NCI-H2196 (cell line): Measurements from ENCODE around the gene POU6F1.
A peak's percentile ranks its signal among the peaks of the same experiment; 100 is the strongest.
"Not testable (repeated sequence)": the region's sequence is repeated elsewhere in the genome, so short reads cannot be mapped to it uniquely, and the experiment has no call there.

Source experiments
- DNase-seq: peaks from one replicate; lab custom pipeline; 2025; ENCODE audit not compliant: unreplicated experiment; lab: John Stamatoyannopoulos, UW

POU6F1 gene

DNA sequence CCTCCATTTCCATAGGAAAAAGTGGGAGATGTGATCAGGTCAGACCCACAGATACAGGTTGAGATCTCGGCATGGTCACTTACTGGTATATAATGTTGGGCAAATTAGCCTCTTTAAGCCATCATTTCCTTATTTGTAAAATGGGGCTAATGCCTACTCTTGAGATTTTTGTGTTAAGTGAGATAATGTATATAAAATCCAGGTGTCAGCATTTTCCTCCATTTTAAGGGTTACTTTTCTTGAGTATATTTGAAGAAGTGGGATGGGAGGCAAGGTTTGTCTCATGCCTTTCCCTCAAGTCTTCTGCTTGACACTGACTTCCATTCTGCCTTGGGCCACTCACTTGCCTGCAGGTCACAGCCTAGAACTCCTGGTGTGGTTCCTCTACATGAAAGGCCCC lies 10.1 kb upstream of the POU6F1 start:
- no peak for DNase-seq

DNA sequence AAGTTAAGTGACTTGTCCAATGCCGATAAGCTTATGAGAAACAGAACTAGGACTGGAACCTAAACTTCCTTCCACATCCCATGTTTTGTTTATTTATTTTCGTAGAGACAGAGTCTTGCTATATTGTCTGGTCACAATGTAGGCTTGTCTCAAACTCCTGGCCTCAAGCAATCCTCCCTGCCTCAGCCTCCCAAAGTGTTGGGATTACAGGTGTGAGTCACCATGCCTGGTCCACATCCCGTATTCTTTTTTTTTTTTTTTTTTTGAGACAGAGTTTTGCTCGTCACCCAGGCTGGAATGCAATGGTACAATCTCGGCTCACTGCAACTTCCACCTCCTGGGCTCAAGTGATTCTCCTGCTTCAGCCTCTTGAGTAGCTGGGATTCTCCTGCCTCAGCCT lies 9.2 kb upstream of the POU6F1 start:
- not testable (repeated sequence) for DNase-seq

DNA sequence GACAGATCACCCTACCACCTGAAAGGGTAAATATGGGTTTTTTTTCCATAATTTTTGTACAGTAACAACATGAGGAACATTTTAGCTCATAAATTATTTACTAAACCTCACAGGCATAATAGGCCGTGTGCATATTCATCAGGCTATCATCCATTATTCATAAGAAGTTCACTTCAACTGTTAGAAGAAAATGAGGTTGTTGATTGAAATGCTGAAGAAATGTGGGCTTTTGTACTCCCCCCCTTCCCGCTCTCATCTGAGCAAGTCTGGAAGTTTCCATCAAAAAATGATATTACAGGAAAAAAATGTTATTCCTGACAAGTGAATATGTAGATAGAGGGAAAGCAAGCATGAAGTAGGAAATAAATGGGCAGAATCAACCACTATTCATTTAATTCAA lies 7.9 kb upstream of the POU6F1 start:
- DNase-seq = no peak

DNA sequence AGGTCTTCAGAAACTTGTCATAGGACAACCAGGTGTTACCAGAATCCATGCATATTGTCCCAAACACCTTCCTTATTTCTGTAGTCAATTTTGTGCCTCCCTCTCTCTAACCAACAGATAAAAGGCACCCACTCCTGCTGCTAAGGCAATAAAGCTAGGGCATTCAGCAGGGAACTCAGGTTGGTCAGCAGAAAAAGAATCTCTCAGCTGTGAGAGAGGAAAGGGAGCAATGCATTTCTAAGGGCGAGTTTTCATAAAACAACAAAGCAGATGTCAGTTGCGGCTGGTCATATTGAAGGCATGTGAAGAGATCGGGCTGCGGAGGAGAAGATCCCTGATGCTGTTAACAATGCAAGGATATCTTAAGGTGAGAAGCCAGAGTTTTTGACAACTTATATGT lies 7.4 kb upstream of the POU6F1 start:
- DNase-seq = no peak

DNA sequence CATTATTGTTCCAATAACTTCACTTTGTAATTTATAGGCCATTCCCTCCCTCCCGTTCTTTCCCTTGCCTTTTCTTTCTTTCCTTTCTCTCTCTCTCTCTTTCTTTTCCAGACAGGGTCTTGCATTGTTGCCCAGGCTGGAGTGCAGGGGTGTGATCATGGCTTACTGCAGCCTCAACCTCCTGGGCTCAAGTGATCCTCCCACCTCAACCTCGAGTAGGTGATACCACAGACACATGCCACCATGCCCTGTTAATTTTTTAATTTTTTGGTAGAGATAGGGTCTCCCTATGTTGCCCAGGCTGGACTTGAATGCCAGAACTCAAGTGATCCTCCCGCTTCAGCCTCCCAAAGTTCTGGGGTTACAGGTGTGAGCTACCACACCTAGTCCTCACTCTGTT lies 6.8 kb upstream of the POU6F1 start:
- no peak for DNase-seq

DNA sequence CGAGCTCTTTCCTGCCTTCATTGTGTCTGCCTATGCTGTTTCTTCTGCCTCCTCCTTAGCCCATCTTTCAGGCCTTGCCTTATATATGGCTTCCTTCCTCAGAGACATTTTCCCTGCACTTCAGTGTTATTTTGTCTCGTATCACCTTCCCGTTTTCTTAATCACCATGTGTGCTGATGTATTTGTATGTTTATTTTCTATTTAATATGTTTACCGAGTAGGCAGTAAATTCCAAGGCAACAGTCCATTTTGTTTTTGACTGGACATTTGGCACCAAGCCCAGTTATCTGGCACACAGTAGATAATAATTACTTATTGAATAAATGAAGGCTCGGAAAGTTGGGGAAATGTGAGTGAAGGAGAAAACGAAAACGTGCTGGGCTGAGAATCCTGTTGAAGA lies 4.6 kb upstream of the POU6F1 start:
- peak; percentile 49 for DNase-seq

DNA sequence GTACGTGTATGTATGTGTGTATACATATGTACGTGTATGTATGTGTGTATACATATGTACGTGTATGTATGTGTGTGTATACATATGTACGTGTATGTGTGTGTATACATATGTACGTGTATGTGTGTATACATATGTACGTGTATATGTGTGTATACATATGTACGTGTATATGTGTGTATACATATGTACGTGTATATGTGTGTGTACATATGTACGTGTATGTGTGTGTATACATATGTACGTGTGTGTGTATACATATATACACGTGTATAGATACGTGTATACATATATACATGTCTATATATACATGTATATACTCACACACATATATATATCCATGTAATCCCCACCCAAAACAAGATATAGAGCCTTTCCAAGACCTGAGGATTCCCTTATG lies 2.0 kb upstream of the POU6F1 start:
- not testable (repeated sequence) for DNase-seq

DNA sequence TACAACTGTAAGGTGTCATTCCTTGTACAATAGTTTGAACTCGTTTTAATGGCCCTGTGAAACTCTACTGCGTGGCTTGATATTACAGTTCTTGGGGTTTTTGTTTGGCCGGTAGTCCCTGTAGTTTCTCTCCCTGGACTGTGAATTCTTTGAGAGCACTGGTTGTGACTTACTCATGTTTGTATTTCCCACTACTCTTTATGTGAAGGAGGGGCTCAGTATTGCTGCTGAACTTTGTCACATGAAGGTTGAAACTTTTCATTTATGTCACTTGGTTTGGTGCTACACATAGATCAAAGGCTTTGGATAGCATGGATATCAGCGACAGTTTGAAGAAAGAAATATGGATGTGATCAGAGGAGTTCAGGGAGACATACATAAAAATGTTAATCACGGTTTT lies 1.5 kb upstream of the POU6F1 start:
- DNase-seq = no peak

DNA sequence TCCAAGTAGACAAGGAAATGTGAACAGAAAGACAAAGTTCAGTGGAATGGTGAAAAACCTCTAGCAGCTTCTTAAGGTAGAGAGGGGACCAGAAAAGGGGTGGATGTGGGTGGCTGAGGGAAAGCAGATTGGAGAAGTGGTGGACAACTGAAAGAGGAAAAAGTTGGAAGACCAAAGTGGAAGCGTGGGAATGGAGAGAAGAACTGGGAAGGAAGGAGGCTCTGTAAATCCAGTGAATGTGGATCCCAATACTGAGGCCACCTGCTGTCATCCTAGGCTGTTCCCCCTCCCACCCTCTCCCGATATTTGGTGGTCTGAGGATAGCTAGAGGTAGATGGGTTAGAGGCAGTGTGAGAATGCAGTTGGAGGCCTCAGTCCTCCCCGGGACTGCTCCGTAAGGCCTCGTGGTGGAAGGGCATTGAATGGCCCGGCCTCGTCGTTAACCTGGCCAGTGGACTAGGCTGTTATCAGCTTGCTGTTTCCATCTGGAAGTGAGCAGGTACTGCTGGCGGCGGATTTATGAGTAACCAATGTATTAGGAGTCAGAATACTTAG lies 822 bp upstream of the POU6F1 start:
- DNase-seq = peak; percentile 17

DNA sequence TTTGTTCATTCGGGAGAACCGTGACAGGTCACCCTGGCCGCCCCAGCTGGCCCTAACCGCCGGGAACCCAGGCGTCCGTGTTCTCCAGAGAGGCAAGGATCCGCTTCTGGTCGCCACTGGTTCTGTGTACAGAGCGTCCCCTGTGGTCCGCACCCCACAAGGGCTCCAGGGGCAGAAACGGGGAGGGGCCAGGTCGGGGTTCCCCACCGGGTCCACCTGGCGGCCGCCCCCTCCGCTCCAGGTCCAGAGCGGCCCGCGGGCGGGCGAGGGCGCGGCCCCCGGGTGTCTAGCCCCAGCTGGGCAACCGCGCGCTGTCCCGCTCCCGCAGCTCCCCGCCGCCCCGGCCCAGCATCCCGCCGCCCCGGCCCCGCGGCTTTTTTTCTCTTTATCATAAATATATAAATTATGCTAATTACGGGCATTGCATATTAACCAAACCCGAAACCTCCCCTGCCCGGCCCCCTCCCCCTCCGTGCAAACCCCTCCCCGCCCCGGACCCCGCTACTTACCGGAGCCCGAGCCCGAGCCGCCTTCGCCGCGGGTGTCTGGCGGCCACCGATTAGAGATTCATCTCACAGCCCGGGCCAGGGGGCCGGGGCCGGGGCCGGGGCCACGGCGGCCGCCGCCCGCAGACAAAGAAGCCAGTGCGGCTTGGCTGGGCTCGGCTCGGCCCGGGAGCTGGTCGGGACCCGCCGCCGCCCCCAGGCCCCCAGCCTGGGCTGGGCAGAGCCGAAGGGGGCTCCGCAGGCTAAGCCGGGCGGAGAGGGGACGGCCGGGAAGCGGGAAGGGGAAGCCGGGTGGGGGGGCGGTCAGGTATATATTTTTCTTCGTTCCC lies 512 bp downstream of the POU6F1 start:
- DNase-seq = peak; percentile 41

DNA sequence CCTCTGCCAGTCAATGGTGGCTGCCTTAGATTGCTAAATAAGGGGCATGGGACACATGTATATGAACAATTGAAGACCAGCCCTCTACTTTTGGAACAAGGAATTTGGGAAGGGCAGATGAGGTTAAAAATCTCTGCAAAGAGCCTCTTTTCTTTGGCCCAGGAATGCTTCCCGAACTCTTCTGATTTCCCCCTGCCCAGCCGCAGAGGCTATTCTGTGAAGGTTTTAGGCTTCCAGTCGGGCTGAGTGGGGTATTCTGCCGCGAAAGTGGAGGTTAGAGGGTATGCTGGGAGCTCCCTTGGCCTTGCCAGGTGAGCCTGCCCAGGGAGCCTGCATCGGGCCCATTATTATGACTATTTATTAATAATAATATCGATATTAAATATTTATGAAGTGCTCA lies 1.2 kb downstream of the POU6F1 start:
- DNase-seq = no peak

DNA sequence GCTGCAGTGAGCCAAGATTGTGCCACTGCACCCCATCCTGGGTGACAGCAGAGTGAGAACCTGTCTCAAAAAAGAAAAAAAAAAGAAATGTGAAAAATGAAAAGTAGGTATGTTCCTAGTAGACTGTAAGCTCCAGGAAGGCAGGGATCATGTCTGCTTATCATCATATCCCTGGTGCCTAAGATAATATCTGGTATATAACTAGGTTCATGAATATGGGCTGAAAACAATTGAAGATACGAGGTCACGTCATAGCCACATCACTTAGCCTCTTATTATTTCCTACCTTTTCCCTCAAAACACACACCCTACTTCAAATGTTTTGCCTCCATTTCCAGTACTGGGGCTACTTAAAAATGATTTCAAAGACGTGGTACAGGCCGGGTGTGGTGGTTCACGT lies 3.0 kb downstream of the POU6F1 start:
- DNase-seq = no peak

DNA sequence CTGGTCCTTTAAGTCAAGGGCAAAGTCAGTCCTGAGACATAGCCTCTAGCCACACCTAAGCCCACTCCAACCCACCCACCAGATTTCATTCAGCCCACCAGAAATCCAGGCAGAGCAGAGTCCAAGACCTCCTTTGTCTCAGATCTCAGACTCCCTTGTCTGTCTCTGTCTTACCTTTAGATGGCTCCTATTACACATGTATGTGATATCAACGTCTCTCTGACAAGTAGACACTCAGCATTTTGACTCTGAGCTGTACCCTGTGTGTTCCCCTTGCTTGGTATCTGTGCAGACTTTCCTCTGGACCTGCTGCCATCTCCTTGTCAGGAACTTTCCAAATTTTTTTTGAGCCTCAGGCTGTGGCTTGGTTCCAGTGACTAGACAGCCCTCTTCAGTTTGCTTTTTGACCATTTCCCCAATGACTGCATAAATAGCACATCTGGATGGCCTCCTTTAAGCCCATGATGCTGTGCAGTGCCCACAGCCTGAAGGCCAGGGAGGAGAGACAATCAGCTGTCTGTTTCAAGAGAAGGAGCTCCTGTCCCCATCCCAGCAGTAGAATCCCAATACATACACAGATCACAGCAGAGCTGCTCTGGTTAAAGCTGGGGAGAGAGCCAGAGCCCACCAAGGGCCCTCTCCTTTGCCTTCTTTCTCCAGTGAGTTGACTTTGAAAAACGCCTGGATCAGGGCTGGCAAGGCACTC lies 7.0 kb downstream of the POU6F1 start:
- DNase-seq = no peak

DNA sequence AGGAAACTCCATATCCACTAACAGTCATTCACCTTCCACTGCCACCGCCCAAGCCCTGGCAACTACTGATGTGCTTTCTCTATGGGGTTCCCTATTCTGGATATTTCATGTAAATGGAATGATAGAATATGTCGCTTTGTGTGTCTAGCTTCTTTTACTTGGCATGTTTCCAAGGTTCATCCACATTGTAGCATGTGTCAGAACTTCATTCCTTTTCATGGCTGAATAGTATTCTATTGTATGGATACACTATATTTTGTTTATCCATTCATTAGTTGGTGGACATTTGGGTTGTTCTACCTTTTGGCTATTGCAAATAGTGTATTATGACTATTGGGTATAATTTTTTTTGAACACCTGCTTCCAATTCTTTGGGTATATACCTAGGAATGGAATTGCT lies 8.6 kb downstream of the POU6F1 start:
- no peak for DNase-seq

DNA sequence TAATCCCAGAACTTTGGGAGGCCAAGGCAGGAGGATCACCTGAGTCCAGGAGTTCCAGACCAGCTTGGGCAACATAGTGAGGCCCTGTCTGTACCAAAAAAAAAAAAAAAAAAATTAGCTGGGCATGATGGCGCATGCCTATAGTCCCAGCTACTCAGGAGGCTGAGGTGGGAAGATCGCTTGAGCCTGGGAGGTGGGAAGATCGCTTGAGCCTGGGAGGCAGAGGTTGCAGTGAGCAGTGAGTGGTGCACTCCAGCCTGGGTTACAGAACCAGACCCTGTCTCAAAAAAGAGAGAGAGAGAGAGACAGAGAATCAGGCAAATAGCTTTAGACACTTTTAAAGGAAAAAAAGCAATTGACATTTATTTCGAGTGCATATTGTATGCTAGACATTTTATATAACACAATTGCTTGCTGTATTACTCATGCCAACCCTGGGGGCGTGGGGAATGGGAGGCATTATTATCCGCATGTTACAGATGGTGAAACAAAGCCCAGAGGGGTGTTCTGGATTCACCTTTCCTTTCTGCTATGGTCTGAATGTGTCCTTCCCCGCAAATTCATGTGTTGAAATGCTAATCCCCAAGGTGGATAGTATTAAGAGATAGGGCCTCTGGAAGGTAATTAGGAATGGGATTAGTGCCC lies 9.7 kb downstream of the POU6F1 start:
- DNase-seq = no peak

DNA sequence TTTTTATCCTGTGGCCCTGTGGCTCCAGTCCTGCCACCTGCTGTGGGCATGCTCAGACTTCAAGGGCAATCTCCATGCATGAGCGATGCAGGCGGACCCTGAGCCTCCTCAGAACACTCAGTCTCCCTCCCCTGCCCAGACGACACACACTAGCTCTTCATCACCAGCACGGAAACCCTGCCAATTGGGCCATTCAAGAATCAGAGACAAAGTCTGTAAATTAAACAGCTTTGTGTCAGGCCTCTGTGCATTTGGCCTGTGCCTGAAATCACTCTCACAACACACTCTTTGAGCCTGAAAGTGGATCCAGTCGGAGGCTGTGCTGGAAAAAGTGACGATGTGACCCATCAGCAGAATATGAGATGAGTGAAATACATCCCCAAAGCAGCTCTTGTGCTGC lies 12.5 kb downstream of the POU6F1 start:
- no peak for DNase-seq

DNA sequence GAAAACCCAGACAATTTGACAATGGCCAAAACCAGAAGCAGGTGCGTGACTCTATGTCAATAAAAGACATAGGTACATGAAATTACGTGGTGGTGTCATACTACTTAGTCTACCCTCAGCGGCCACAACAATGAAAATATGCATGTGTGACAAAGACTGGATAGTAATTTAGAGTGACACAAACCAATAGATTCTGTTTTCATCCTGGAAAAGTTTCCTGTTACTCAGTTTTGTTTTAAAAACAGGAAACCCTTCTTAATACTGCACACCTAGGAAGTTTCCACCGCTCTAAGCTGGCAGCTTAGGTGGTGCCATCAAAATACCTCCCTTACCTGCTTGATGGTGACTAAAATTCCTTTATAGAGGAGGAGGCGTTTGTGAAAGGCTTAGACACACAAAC lies 15.1 kb downstream of the POU6F1 start:
- no peak for DNase-seq

DNA sequence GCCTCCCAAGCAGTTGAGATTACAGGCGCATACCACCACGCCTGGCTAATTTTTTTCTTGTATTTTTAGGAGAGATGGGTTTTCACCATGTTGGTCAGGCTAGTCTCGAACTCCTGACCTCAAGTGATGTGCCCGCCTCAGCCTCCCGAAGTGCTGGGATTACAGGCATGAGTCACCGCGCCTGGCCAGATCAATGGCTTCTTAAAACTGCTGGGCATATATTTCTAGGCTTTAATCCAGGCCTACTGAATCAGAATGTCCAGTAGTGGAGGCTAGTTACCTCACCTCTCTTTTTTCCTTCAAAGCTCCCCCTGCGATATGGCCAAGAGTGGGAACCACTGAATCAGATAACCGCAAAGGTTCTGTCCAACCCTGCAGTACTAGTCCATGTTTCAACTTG lies 17.1 kb downstream of the POU6F1 start:
- DNase-seq = no peak

DNA sequence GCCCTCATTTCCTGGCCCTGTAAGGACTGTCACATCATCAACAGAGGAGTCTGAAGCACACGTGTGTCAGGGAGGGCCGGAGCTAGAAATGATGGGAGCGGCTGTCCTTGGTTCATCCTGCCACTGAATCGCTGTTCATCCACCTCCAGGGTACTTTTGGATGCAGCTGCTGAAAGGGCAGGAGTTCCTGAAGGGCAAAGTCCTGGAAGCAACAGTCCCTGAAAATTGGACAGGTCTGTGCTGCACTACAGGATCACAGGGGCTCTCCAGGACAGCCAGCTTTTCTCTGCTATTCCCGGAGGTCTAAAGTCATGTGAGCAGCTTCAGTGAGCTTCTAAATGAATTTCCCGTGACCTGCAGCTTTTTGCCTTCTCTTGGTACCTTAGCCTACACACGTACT lies 17.7 kb downstream of the POU6F1 start:
- no peak for DNase-seq

DNA sequence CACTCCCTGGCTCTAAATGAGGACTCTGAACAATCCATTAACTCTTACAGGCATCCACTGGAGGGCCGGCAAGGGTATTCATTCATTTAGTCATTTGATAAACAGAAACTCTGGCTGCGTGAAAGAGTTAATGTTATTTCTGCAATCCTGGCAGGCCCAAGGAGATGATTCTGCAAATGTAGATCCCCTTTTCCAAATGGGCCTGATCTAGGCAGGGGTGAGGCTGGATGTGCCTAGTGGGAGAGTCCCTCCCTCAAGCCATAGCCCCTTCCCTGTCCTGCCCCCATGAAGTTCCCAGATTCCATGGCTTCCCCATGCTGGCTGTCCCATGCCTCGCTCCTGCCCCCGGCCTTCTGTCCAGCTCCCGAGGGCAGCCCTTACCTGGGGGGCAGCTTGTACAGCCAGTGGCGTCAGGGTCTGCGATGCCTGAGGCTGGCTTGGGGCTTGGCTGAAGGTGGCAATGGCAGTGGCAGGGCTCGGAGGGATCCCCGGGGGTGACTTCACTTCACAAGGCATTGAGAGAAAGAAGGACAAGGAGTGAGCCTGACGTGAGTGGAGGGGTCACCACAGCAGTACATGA lies 18.4 kb downstream of the POU6F1 start:
- no peak for DNase-seq

DNA sequence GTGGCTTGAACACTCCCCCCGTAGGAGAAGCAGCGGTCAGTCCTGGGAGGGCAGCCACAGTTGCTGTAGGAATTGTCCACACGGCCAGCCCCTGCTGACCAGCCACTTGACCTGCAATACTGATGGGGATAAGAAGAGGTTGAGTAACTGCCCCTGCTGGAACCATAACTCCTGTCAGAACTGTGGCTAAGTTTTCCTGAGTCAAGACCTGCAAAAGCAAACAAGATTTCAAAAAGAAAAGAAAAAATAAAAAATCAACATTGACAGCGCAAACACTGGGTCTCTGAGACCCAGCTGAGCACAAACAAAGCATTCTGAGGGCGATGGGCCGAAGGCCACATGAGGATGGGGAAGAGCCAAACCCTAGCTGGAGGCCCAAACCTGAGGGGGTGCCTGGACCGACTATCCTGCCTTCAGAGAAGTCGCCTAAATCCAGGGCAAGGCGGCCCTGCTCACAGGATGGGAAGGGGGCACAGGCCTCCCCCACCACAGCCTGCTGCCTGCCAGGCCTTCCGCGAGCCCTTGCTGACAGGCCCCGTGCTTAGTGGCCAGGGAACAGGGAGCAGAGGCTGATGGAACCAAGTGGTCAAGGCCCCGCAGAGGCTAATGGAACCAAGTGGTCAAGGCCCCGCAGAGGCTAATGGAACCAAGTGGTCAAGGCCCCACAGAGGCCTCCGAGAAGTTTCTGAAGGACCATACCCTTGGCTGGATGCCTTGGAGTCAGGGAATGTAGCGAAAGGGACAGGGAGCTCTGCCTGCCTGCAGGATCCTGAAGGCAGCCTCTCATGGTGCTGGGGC lies 19.1 kb downstream of the POU6F1 start:
- no peak for DNase-seq
